GM12878 (cell line): ENCODE data around the gene ZNF431. TPM values are rescaled to one million over a fixed set of nuclear protein-coding genes. Genes with fewer than 3 reads are reported as not detected.

Source experiments
- ESRRA ChIP-seq: IDR thresholded peaks from 2 replicates; pipeline ENCODE4 v1.6.1; 2012; ENCODE audit warnings: mild to moderate bottlenecking, low read length, improper control_type of control experiment
- KDM1A ChIP-seq: fragments of 200-600 bp; sonication (generic); IDR thresholded peaks from 2 replicates; pipeline ENCODE4 v1.6.1; 2016; ENCODE audit warnings: borderline replicate concordance
- MLLT1 ChIP-seq: fragments of 450-650 bp; IDR thresholded peaks from 2 replicates; pipeline ENCODE4 v1.6.1; 2016; ENCODE audit warnings: mild to moderate bottlenecking
- NFYB ChIP-seq: IDR thresholded peaks from 2 replicates; pipeline ENCODE4 v1.6.1; 2011; ENCODE audit warnings: low read depth, mild to moderate bottlenecking, low read length, improper control_type of control experiment, moderate library complexity; ENCODE audit not compliant: insufficient read depth
- PAX5 ChIP-seq: IDR thresholded peaks from 2 replicates; pipeline ENCODE4 v1.6.1; 2011; ENCODE audit warnings: low read depth, low read length, borderline replicate concordance
- RCOR1 ChIP-seq: conservative IDR thresholded peaks from 2 replicates; pipeline ENCODE4 v1.6.1; 2012; ENCODE audit warnings: low read depth, low read length, improper control_type of control experiment
- SKIL ChIP-seq: fragments of 450-650 bp; IDR thresholded peaks from 2 replicates; pipeline ENCODE4 v1.6.1; 2017; ENCODE audit warnings: mild to moderate bottlenecking, low read depth, inconsistent platforms; ENCODE audit not compliant: poor library complexity, severe bottlenecking
- TARDBP ChIP-seq: IDR thresholded peaks from 2 replicates; pipeline ENCODE4 v1.6.1; 2016; ENCODE audit warnings: borderline replicate concordance
- ZBTB33 ChIP-seq: fragments of 450-650 bp; IDR thresholded peaks from 2 replicates; pipeline ENCODE4 v1.6.1; 2017; ENCODE audit warnings: mild to moderate bottlenecking
- polyA plus RNA-seq, 11 experiments: library from polyadenylated mRNA; depleted of rRNA in 4 of 11; unstranded in 6 of 11; stranded (reverse) in 5 of 11; fragments of >200 nt; fragmentation: Nextera tagmentation in 4 of 11; fragmentation: Illumina TruSeq in 1 of 11; extraction: Ambion mirVana in 4 of 11; extraction: Trizol in 1 of 11; gene quantifications; 1 replicate in 1 of 11; 2 replicates in 10 of 11; pipeline versions ENCODE4 v1.2.1 to v1.2.3, GENCODE V29; 2011 to 2016; ENCODE audit warnings: inconsistent platforms in 2 of 11, missing spikeins in 2 of 11, low read depth in 1 of 11
- total RNA-seq, 4 experiments: library from RNA; depleted of rRNA in 3 of 4; stranded (reverse); fragments of >200 nt in 3 of 4; fragmentation: Illumina TruSeq in 1 of 4; extraction: Trizol in 1 of 4; gene quantifications; 2 replicates each; pipeline versions ENCODE4 v1.2.1 to v1.2.3, GENCODE V29; 2013 to 2021

Gene ZNF431
- total and polyA plus RNA-seq, 10 of the 15 experiments (the other 5 are each of a cell fraction or from before 2014, with no cell fraction given), result 2.5 to 18.7 (median 10.0) TPM

DNA sequence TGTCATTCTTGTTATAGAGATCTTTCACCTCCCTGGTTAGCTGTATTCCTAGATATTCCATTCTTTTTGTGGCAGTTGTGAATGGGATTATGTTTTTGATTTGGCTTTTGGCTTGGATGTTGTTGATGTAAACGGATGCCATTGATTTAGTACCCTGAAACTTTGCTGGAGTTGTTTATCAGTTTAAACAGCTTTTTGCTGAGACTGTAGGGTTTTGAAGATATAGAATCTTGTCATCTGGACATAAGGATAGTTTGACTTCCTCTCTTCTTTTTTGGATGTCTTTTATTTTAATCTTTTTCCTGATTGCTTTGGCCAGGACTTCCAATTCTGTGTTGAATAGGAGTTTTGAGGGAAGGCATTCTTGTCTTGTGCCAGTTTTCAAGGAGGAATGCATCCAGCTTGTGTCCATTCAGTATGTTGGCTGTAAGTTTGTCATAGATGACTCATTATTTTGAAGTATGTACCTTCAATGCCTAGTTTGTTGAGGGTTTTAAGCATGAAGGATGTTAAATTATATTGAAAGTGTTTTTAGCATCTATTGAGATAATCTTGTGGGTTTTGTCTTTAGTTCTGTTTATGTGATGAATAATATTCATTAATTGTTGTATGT lies 16.8 kb downstream of the ZNF431 start (continued):
- TF ChIP-seq RCOR1 (no peak), KDM1A (no peak), TARDBP (no peak), NFYB (no peak), ESRRA (no peak), MLLT1 (no peak), ZBTB33 (no peak), SKIL (no peak), PAX5 (no peak)
- TF ChIP-seq, all 136 proteins: peak for 0
